GM23248 (cell line): ENCODE measurements around the gene MAP4K1. TPM values are rescaled to one million over a fixed set of nuclear protein-coding genes. Genes with fewer than 3 reads are reported as not detected.
"Not testable (repeated sequence)": the region's sequence is repeated elsewhere in the genome, so short reads cannot be mapped to it uniquely, and the experiment has no call there.

Experiments
- DNase-seq: peaks from one replicate; pipeline ENCODE4 v3.0.0-alpha.2; 2015
- H2AFZ ChIP-seq: fragments of 200-600 bp; sonication (generic); 2 replicates; pipeline ENCODE4 v1.6.1; 2016; ENCODE audit warnings: antibody characterized with exemption
- H3F3A ChIP-seq: fragments of 200-600 bp; sonication (generic); 2 replicates; pipeline ENCODE4 v1.6.1; 2016; ENCODE audit warnings: mild to moderate bottlenecking, antibody characterized with exemption, mixed run types; ENCODE audit not compliant: insufficient read depth
- H3K27ac ChIP-seq: fragments of 200-600 bp; sonication (generic); 2 replicates; pipeline ENCODE4 v1.5.1; 2016; ENCODE audit warnings: mild to moderate bottlenecking
- H3K27me3 ChIP-seq: fragments of 200-600 bp; sonication (generic); replicated peaks from 2 replicates; pipeline ENCODE4 v1.6.1; 2016; ENCODE audit warnings: mild to moderate bottlenecking; ENCODE audit not compliant: insufficient read depth
- H3K36me3 ChIP-seq: fragments of 200-600 bp; sonication (generic); 2 replicates; pipeline ENCODE4 v1.6.1; 2016; ENCODE audit warnings: low read depth, mild to moderate bottlenecking
- H3K4me1 ChIP-seq: fragments of 200-600 bp; sonication (generic); 2 replicates; pipeline ENCODE4 v1.6.1; 2016; ENCODE audit warnings: mild to moderate bottlenecking; ENCODE audit not compliant: insufficient read depth
- H3K4me2 ChIP-seq: fragments of 200-600 bp; sonication (generic); one replicate; pipeline ENCODE4 v1.6.1; 2016; ENCODE audit warnings: mild to moderate bottlenecking; ENCODE audit not compliant: unreplicated experiment
- H3K4me3 ChIP-seq: fragments of 200-600 bp; sonication (generic); 2 replicates; pipeline ENCODE4 v1.5.1; 2016; ENCODE audit warnings: mild to moderate bottlenecking
- H3K79me2 ChIP-seq: fragments of 200-600 bp; sonication (generic); 2 replicates; pipeline ENCODE4 v1.6.1; 2016; ENCODE audit warnings: mild to moderate bottlenecking; ENCODE audit not compliant: insufficient read depth
- H3K9ac ChIP-seq: fragments of 200-600 bp; sonication (generic); 2 replicates; pipeline ENCODE4 v1.6.1; 2016; ENCODE audit warnings: mild to moderate bottlenecking
- H3K9me2 ChIP-seq: fragments of 200-600 bp; sonication (generic); 2 replicates; pipeline ENCODE4 v1.6.1; 2016; ENCODE audit warnings: mixed run types, mild to moderate bottlenecking, moderate library complexity; ENCODE audit not compliant: insufficient read depth
- H3K9me3 ChIP-seq: fragments of 200-600 bp; sonication (generic); one replicate; pipeline ENCODE4 v1.6.1; 2017; ENCODE audit warnings: low read depth
- H4K20me1 ChIP-seq: fragments of 200-600 bp; sonication (generic); 2 replicates; pipeline ENCODE4 v1.6.0; 2016; ENCODE audit not compliant: insufficient read depth
- EZH2 ChIP-seq: fragments of 200-600 bp; sonication (generic); IDR thresholded peaks from 2 replicates; pipeline ENCODE4 v1.6.1; 2018; ENCODE audit warnings: antibody characterized with exemption, mild to moderate bottlenecking; ENCODE audit not compliant: insufficient read depth, poor library complexity, severe bottlenecking
- EZH2phosphoT487 ChIP-seq: fragments of 200-600 bp; sonication (generic); IDR thresholded peaks from 2 replicates; pipeline ENCODE4 v1.6.1; 2018; ENCODE audit warnings: antibody characterized with exemption, moderate library complexity, mild to moderate bottlenecking, low read depth; ENCODE audit not compliant: insufficient read depth
- WGBS, 2 experiments: methylation state at CpG; one replicate each; pipeline ENCODE4 v1.1.6; 2015 to 2017; ENCODE audit warnings: low lambda C conversion rate in 2 of 2, low coverage in 1 of 2; ENCODE audit errors: missing lambda C conversion rate in 2 of 2; 5-methylcytosine and 5-hydroxymethylcytosine counted together
- in situ Hi-C: fragments of 300-500 bp; cut with MboI; formaldehyde crosslinking; loops from 2 replicates; pipeline ENCODE4 v1.15.0; 2020
- polyA plus RNA-seq: library from polyadenylated mRNA; unstranded; fragments of >200 nt; fragmentation: Nextera tagmentation; extraction: Ambion mirVana; gene quantifications from 2 replicates; pipeline ENCODE4 v1.2.1, GENCODE V29; 2016
- total RNA-seq: library from RNA; depleted of rRNA; stranded (reverse); fragments of >200 nt; shearing (Covaris generic); gene quantifications from 2 replicates; pipeline ENCODE4 v1.2.3, GENCODE V29; 2014

The MAP4K1 gene
- total and polyA plus RNA-seq, 2 experiments from 2014 or later, result 0.63 TPM; not detected in 1

GRCh38 chr19:38583985-38584305 lies 33.8 kb downstream of the MAP4K1 start:
- in situ Hi-C loops, result no loop called here
- H3K4me3 ChIP-seq, result no peak overlapping the region
- H3K4me2 ChIP-seq, result no peak overlapping the region
- no peak overlapping the region for H3K9ac ChIP-seq
- no peaks in the 10 kb centered on the region for H3F3A ChIP-seq
- H3K9me2 ChIP-seq, result no peaks in the 10 kb centered on the region
- 36 to 47% methylated on average over 4 of the region's 4 CpGs for WGBS, 2 experiments
- no peaks in the 10 kb centered on the region for H4K20me1 ChIP-seq
- H2AFZ ChIP-seq, result no peak overlapping the region
- no peak for TF ChIP-seq EZH2phosphoT487
- no peak for TF ChIP-seq EZH2
- no peaks in the 10 kb centered on the region for H3K9me3 ChIP-seq
- H3K79me2 ChIP-seq, result no peaks in the 10 kb centered on the region
- H3K27ac ChIP-seq, result no peak overlapping the region
- DNase-seq, result no peak
- H3K4me1 ChIP-seq, result no peaks in the 10 kb centered on the region
- no peaks in the 10 kb centered on the region for H3K36me3 ChIP-seq
- no peaks in the 10 kb centered on the region for H3K27me3 ChIP-seq

GRCh38 chr19:38583219-38583984 lies 34.4 kb downstream of the MAP4K1 start:
- in situ Hi-C loops, result no loop called here
- DNase-seq, result no peak
- no peak for TF ChIP-seq EZH2
- no peak for TF ChIP-seq EZH2phosphoT487
- Histone ChIP-seq H3K4me2 (no peak overlapping the region), H2AFZ (no peak overlapping the region), H3K27ac (no peak overlapping the region), H3K4me3 (no peak overlapping the region), H3F3A (no peaks in the 10 kb centered on the region), H3K9me2 (no peaks in the 10 kb centered on the region), H3K4me1 (no peaks in the 10 kb centered on the region), H4K20me1 (no peaks in the 10 kb centered on the region), H3K9me3 (no peaks in the 10 kb centered on the region), H3K27me3 (no peaks in the 10 kb centered on the region), H3K36me3 (no peaks in the 10 kb centered on the region), H3K9ac (no peak overlapping the region), H3K79me2 (no peaks in the 10 kb centered on the region)
- WGBS, 2 experiments, result 62 to 72% methylated on average over 10 to 14 of the region's 14 CpGs

GRCh38 chr19:38580080-38580479 lies 37.7 kb downstream of the MAP4K1 start:
- Histone ChIP-seq H3K4me2 (no peak overlapping the region), H3K4me1 (no peaks in the 10 kb centered on the region), H3K27me3 (no peaks in the 10 kb centered on the region), H3K27ac (no peak overlapping the region), H4K20me1 (no peaks in the 10 kb centered on the region), H3K36me3 (no peaks in the 10 kb centered on the region), H3K9me2 (no peaks in the 10 kb centered on the region), H3K79me2 (no peaks in the 10 kb centered on the region), H3F3A (no peaks in the 10 kb centered on the region), H2AFZ (no peak overlapping the region), H3K9ac (no peak overlapping the region), H3K4me3 (no peak overlapping the region), H3K9me3 (no peaks in the 10 kb centered on the region)
- TF ChIP-seq EZH2phosphoT487, result no peak
- TF ChIP-seq EZH2, result no peak
- in situ Hi-C loops, result no loop called here
- 76 to 83% methylated on average over 15 of the region's 15 CpGs for WGBS, 2 experiments
- DNase-seq, result no peak

GRCh38 chr19:38579304-38579703 lies 38.4 kb downstream of the MAP4K1 start:
- H3K79me2 ChIP-seq, H3K27ac ChIP-seq, H3K4me3 ChIP-seq, in situ Hi-C loops, H3K4me1 ChIP-seq, H4K20me1 ChIP-seq, H2AFZ ChIP-seq, H3K9me3 ChIP-seq, DNase-seq, H3K9me2 ChIP-seq, H3K4me2 ChIP-seq, H3F3A ChIP-seq, H3K36me3 ChIP-seq, H3K9ac ChIP-seq, H3K27me3 ChIP-seq: not testable (repeated sequence)
- WGBS, 2 experiments, result 82 to 90% methylated on average over 6 of the region's 6 CpGs

- TF ChIP-seq EZH2 (no peak), EZH2phosphoT487 (no peak)
- H3K9me3 ChIP-seq, result no peaks in the 10 kb centered on the region
- H2AFZ ChIP-seq, result no peak overlapping the region
- H3K9ac ChIP-seq, result no peak overlapping the region
- H3K79me2 ChIP-seq, result no peaks in the 10 kb centered on the region
- in situ Hi-C loops, result no loop called here
- no peaks in the 10 kb centered on the region for H3K9me2 ChIP-seq
- 69% methylated on average over 11 of the region's 11 CpGs for WGBS, 2 experiments
- no peak overlapping the region for H3K4me3 ChIP-seq
- H3F3A ChIP-seq, result no peaks in the 10 kb centered on the region
- H3K27ac ChIP-seq, result no peak overlapping the region
- no peaks in the 10 kb centered on the region for H3K27me3 ChIP-seq
- H3K4me1 ChIP-seq, result no peaks in the 10 kb centered on the region
- no peaks in the 10 kb centered on the region for H3K36me3 ChIP-seq
- H4K20me1 ChIP-seq, result no peaks in the 10 kb centered on the region
- no peak overlapping the region for H3K4me2 ChIP-seq
- DNase-seq, result no peak
Observed at GRCh38 chr19:38577826-38578225, 39.9 kb downstream of the MAP4K1 start.
